ENCODE measurements around the gene TCP11. TPM values are rescaled to one million over a fixed set of nuclear protein-coding genes. Genes with fewer than 3 reads are reported as not detected.

TCP11 gene
- total RNA-seq, 1 donor from 2014 or later, result not detected

DNA sequence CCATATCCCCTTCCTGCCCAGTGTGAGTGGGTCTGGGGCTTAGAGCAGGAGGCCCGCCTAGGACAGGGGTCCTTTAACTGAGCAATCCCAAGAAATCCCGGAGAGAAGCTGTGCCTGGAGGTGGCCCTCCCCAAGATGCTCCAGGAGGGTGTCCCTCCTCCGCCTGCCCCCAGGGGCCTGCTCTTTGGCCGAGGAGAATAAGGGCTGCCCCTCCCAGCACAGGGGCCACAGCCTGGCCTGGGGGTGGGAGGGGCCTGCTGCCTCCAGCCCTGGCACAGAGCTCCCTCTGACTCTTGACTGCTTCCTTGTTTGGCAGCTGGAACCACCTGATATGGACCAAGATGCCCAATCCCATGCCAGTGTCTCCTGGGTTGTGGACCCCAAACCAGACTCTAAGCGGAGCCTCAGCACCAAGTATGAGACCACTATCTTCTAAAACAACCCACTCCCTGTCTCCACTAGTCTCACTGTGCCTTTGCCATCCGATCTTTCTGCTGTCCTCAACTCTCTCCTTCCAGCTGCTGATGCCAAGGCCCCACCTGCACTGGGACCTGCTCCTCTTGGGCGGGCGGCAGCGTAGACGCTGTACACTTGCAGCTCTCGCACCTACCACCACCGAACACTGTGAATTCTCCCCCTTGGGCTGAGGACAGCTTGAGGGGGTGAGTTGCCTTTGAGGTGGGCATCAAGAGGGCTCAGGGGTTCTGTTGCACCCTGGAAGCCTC is 54.3 kb downstream of the TCP11 start:
- peaks cover 25% of the 10 kb centered on the region for H3K36me3 ChIP-seq (ENCODE audit: control insufficient read depth, insufficient read depth, low read length)
- H3K27me3 ChIP-seq (ENCODE audit: control insufficient read depth, insufficient read depth, low read length), result no peaks in the 10 kb centered on the region
- FAIRE-seq (no peak), DNase-seq (ENCODE audit: low read depth) (no peak)
- H3K4me3 ChIP-seq (ENCODE audit: low read depth, low read length), result no peak overlapping the region
- TF ChIP-seq, protein P1, sequence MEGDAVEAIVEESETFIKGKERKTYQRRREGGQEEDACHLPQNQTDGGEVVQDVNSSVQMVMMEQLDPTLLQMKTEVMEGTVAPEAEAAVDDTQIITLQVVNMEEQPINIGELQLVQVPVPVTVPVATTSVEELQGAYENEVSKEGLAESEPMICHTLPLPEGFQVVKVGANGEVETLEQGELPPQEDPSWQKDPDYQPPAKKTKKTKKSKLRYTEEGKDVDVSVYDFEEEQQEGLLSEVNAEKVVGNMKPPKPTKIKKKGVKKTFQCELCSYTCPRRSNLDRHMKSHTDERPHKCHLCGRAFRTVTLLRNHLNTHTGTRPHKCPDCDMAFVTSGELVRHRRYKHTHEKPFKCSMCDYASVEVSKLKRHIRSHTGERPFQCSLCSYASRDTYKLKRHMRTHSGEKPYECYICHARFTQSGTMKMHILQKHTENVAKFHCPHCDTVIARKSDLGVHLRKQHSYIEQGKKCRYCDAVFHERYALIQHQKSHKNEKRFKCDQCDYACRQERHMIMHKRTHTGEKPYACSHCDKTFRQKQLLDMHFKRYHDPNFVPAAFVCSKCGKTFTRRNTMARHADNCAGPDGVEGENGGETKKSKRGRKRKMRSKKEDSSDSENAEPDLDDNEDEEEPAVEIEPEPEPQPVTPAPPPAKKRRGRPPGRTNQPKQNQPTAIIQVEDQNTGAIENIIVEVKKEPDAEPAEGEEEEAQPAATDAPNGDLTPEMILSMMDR (IDR thresholded peaks at IDR 0.05; ENCODE audit: insufficient read depth, low read length, severe bottlenecking), result no peak

DNA sequence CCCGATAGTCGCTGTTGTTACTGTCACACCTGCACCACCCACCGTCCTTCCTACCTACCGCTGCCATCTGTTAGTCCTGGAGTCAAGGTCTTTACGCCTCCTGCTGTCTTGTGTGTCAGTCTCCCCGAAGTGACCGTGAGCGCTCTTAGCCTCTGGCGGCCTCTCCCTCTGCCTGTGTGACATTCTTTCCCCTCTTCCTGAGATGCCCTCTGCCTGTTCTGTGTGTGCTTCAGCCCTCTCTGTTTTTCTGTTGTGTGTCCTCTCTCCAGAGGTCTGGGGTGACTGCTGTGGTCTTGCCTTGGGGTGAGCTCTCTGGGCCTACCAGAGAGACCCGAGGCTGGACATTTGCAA is 54.9 kb downstream of the TCP11 start:
- Histone ChIP-seq H3K36me3 (ENCODE audit: control insufficient read depth, insufficient read depth, low read length) (peaks cover 27% of the 10 kb centered on the region), H3K27me3 (ENCODE audit: control insufficient read depth, insufficient read depth, low read length) (no peaks in the 10 kb centered on the region), H3K4me3 (ENCODE audit: low read depth, low read length) (no peak overlapping the region)
- TF ChIP-seq, protein P1 (IDR thresholded peaks at IDR 0.05; ENCODE audit: insufficient read depth, low read length, severe bottlenecking), result no peak
- no peak for DNase-seq (ENCODE audit: low read depth)
- peak; percentile 73 for FAIRE-seq

DNA sequence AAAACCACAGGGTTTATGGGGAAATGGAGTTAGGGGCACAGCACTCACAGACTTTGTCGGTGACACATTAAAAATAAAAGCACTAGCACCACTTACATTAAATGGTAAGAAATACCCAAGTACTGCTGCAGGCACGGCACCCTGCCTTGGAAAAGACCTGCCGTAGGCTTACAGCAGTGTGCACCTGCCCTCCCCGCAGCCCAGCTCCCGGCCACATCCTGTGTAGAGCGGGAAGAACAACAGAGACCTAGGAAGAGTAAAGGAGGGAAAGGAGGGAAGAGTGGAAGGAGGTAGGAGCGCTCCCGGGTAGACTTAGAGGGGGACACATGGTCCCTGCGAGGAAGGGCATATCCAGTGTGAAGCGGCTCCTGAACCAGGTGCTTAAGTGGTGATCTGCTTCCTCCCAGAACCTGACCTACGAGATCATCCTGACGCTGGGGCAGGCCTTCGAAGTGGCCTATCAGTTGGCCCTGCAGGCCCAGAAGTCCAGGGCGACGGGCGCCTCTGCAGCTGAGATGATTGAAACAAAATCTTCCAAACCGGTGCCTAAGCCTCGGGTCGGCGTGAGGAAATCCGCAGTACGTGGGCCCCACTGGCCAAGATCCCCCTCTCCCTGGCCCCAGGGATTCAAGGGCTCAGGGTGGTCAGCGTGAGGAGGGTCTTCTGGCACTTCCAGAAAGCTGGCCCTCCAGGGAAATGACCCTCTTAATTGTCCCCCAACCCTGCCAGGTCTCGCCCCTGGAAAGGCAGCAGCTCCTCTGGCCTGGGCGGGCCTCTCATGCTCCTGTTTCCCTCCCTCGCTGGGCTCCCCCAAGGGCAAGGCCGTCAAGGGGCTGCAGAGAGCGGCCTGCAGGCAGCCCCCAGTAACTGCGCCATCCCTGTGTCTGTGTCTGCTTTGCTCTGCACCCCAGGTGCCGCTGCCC is 55.5 kb downstream of the TCP11 start:
- DNase-seq (ENCODE audit: low read depth), result no peak
- TF ChIP-seq, protein P1 (IDR thresholded peaks at IDR 0.05; ENCODE audit: insufficient read depth, low read length, severe bottlenecking), result no peak
- no peak for FAIRE-seq
- Histone ChIP-seq H3K4me3 (ENCODE audit: low read depth, low read length) (no peak overlapping the region), H3K36me3 (ENCODE audit: control insufficient read depth, insufficient read depth, low read length) (peaks cover 30% of the 10 kb centered on the region), H3K27me3 (ENCODE audit: control insufficient read depth, insufficient read depth, low read length) (no peaks in the 10 kb centered on the region)

DNA sequence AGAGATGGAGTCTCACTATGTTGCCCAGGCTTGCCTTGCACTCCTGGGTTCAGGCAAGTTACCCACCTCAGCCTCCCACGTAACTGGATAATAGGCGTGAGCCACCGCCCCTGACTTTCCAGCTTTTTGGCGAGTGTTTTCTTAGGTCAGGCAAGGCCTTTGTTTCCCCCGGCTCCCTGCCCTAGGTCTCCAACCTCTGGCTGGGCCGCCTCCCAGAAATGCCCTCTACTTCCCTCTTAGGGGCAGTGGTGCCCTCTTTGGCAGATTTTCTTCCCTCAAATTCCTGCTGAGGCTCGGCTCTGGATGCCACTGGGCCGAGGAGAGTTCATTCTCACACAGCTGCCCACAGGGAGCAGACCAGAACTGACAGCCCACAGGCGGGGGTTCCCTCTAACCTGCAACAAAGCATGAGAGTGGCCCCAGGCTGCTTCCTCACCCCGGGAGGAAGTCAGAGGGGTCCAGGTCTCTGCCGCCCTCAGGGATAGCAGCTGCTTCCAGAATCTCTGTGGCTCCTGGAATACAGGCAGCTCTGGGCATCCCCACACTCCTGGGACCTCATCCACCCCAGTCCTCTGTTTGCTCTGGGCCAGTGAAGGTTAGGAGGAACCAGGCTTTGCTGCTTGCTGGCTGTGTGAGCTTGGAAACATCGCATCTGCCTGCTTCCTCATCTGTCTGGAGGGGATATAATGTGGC is 56.5 kb downstream of the TCP11 start:
- TF ChIP-seq, protein P1 (IDR thresholded peaks at IDR 0.05; ENCODE audit: insufficient read depth, low read length, severe bottlenecking), result no peak
- no peaks in the 10 kb centered on the region for H3K27me3 ChIP-seq (ENCODE audit: control insufficient read depth, insufficient read depth, low read length)
- no peak for FAIRE-seq
- peaks cover 31% of the 10 kb centered on the region for H3K36me3 ChIP-seq (ENCODE audit: control insufficient read depth, insufficient read depth, low read length)
- H3K4me3 ChIP-seq (ENCODE audit: low read depth, low read length), result no peak overlapping the region
- no peak for DNase-seq (ENCODE audit: low read depth)

DNA sequence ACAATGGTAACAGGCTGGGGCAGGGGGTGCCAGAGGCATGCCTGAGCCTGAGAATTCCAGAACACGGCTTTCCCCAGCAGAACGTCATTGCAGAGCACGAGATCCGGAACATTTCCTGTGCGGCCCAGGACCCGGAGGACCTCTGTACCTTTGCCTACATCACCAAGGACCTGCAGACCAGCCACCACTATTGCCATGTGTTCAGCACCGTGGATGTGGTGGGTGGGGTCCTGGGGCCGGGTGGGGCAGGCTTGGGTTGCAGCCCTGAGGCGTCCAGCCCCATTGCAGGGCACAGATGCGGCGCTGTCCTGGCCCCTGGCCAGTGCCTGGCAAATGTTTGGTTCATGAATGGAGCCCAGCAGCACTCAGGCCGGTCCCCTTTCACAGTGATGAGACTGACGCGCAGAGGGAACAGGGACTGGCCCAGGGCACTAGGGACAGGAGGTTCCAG is 57.1 kb downstream of the TCP11 start:
- Histone ChIP-seq H3K27me3 (ENCODE audit: control insufficient read depth, insufficient read depth, low read length) (no peaks in the 10 kb centered on the region), H3K4me3 (ENCODE audit: low read depth, low read length) (no peak overlapping the region), H3K36me3 (ENCODE audit: control insufficient read depth, insufficient read depth, low read length) (peaks cover 35% of the 10 kb centered on the region)
- TF ChIP-seq, protein P1 (IDR thresholded peaks at IDR 0.05; ENCODE audit: insufficient read depth, low read length, severe bottlenecking), result no peak
- peak; percentile 75 for FAIRE-seq
- no peak for DNase-seq (ENCODE audit: low read depth)
